ENCODE measurements around the gene AGFG1.

Gene AGFG1

GRCh38 chr2:227471924-227472264, at the start of gene AGFG1:
TSS of gene AGFG1 (plus strand) at chr2:227472156. CDS start at chr2:227472422, 266 bp downstream.
- peak; percentile 81 for DNase-seq (ENCODE audit: low spot score)

- DNase-seq (ENCODE audit: low spot score), result no peak
Measured at GRCh38 chr2:227423656-227424499, 48.1 kb upstream of the AGFG1 start.

- no peak for DNase-seq (ENCODE audit: low spot score)
Measured at GRCh38 chr2:227428731-227429285, 43.1 kb upstream of the AGFG1 start.

- no peak for DNase-seq (ENCODE audit: low spot score)
Measured at GRCh38 chr2:227430639-227431038, 41.3 kb upstream of the AGFG1 start.

- DNase-seq (ENCODE audit: low spot score), result no peak
Measured at GRCh38 chr2:227433171-227433570, 38.8 kb upstream of the AGFG1 start.

GRCh38 chr2:227436436-227437174, 35.4 kb upstream of the AGFG1 start:
- DNase-seq (ENCODE audit: low spot score), result no peak

- DNase-seq (ENCODE audit: low spot score), result no peak
Measured at GRCh38 chr2:227439214-227439613, 32.7 kb upstream of the AGFG1 start.

GRCh38 chr2:227442639-227443038, 29.3 kb upstream of the AGFG1 start:
- no peak for DNase-seq (ENCODE audit: low spot score)

- DNase-seq (ENCODE audit: low spot score), result no peak
Measured at GRCh38 chr2:227443889-227444568, 27.9 kb upstream of the AGFG1 start.

GRCh38 chr2:227447606-227448005, 24.4 kb upstream of the AGFG1 start:
- no peak for DNase-seq (ENCODE audit: low spot score)

GRCh38 chr2:227450311-227450841, 21.6 kb upstream of the AGFG1 start:
- DNase-seq (ENCODE audit: low spot score), result no peak

GRCh38 chr2:227450926-227451654, 20.9 kb upstream of the AGFG1 start:
- no peak for DNase-seq (ENCODE audit: low spot score)

- no peak for DNase-seq (ENCODE audit: low spot score)
Measured at GRCh38 chr2:227451655-227451992, 20.3 kb upstream of the AGFG1 start.

GRCh38 chr2:227453810-227454209, 18.1 kb upstream of the AGFG1 start:
- DNase-seq (ENCODE audit: low spot score), result no peak

- no peak for DNase-seq (ENCODE audit: low spot score)
Measured at GRCh38 chr2:227454323-227454860, 17.6 kb upstream of the AGFG1 start.

- no peak for DNase-seq (ENCODE audit: low spot score)
Measured at GRCh38 chr2:227455200-227455599, 16.8 kb upstream of the AGFG1 start.

- DNase-seq (ENCODE audit: low spot score), result no peak
Measured at GRCh38 chr2:227456102-227456501, 15.9 kb upstream of the AGFG1 start.

GRCh38 chr2:227456772-227457171, 15.2 kb upstream of the AGFG1 start:
- no peak for DNase-seq (ENCODE audit: low spot score)

GRCh38 chr2:227460070-227460485, 11.9 kb upstream of the AGFG1 start:
- DNase-seq (ENCODE audit: low spot score), result no peak

- DNase-seq (ENCODE audit: low spot score), result no peak
Measured at GRCh38 chr2:227460833-227461232, 11.1 kb upstream of the AGFG1 start.

GRCh38 chr2:227461811-227462461, 10.0 kb upstream of the AGFG1 start:
- DNase-seq (ENCODE audit: low spot score), result no peak

Measured in putamen (tissue), 1 donor.